ENCODE measurements around the gene ANKK1.

ANKK1 gene

GRCh38 chr11:113394919-113395318 lies 7.3 kb downstream of the ANKK1 start:
- no peaks in the 10 kb centered on the region for H3K27me3 ChIP-seq (ENCODE audit: control insufficient read depth, insufficient read depth, low read length)
- no peaks in the 10 kb centered on the region for H3K9me3 ChIP-seq (ENCODE audit: control insufficient read depth, low read length)
- H3K36me3 ChIP-seq (ENCODE audit: control insufficient read depth, insufficient read depth, low read length) = no peaks in the 10 kb centered on the region
- no peak overlapping the region for H3K9ac ChIP-seq
- H3K4me1 ChIP-seq = no peaks in the 10 kb centered on the region
- H3K27ac ChIP-seq = no peak overlapping the region
- no peak for TF ChIP-seq CTCF (IDR thresholded peaks at IDR 0.05)
- H3K4me3 ChIP-seq (ENCODE audit: low read depth, low read length) = no peak overlapping the region
- H3K79me2 ChIP-seq = no peaks in the 10 kb centered on the region
- no peak overlapping the region for H3K4me2 ChIP-seq (ENCODE audit: low read length)
- H2AFZ ChIP-seq = no peak overlapping the region

GRCh38 chr11:113395782-113396336 lies 8.3 kb downstream of the ANKK1 start:
- no peak overlapping the region for H3K9ac ChIP-seq
- no peaks in the 10 kb centered on the region for H3K36me3 ChIP-seq (ENCODE audit: control insufficient read depth, insufficient read depth, low read length)
- no peak overlapping the region for H2AFZ ChIP-seq
- no peaks in the 10 kb centered on the region for H3K79me2 ChIP-seq
- no peak overlapping the region for H3K4me3 ChIP-seq (ENCODE audit: low read depth, low read length)
- H3K4me1 ChIP-seq = no peaks in the 10 kb centered on the region
- H3K27me3 ChIP-seq (ENCODE audit: control insufficient read depth, insufficient read depth, low read length) = no peaks in the 10 kb centered on the region
- H3K9me3 ChIP-seq (ENCODE audit: control insufficient read depth, low read length) = no peaks in the 10 kb centered on the region
- no peak for TF ChIP-seq CTCF (IDR thresholded peaks at IDR 0.05)
- H3K27ac ChIP-seq = no peak overlapping the region
- no peak overlapping the region for H3K4me2 ChIP-seq (ENCODE audit: low read length)

GRCh38 chr11:113396690-113397089 lies 9.1 kb downstream of the ANKK1 start:
- H3K27ac ChIP-seq = no peak overlapping the region
- H2AFZ ChIP-seq = no peak overlapping the region
- H3K4me2 ChIP-seq (ENCODE audit: low read length) = no peak overlapping the region
- H3K4me1 ChIP-seq = no peaks in the 10 kb centered on the region
- H3K9ac ChIP-seq = no peak overlapping the region
- H3K4me3 ChIP-seq (ENCODE audit: low read depth, low read length) = no peak overlapping the region
- no peak for TF ChIP-seq CTCF (IDR thresholded peaks at IDR 0.05)
- H3K79me2 ChIP-seq = no peaks in the 10 kb centered on the region
- H3K9me3 ChIP-seq (ENCODE audit: control insufficient read depth, low read length) = no peaks in the 10 kb centered on the region
- no peaks in the 10 kb centered on the region for H3K27me3 ChIP-seq (ENCODE audit: control insufficient read depth, insufficient read depth, low read length)
- no peaks in the 10 kb centered on the region for H3K36me3 ChIP-seq (ENCODE audit: control insufficient read depth, insufficient read depth, low read length)

GRCh38 chr11:113397212-113397611 lies 9.6 kb downstream of the ANKK1 start:
- no peaks in the 10 kb centered on the region for H3K79me2 ChIP-seq
- no peak overlapping the region for H3K9ac ChIP-seq
- H3K4me3 ChIP-seq (ENCODE audit: low read depth, low read length) = no peak overlapping the region
- no peaks in the 10 kb centered on the region for H3K27me3 ChIP-seq (ENCODE audit: control insufficient read depth, insufficient read depth, low read length)
- no peak overlapping the region for H3K4me2 ChIP-seq (ENCODE audit: low read length)
- no peaks in the 10 kb centered on the region for H3K4me1 ChIP-seq
- no peak overlapping the region for H3K27ac ChIP-seq
- no peaks in the 10 kb centered on the region for H3K9me3 ChIP-seq (ENCODE audit: control insufficient read depth, low read length)
- no peaks in the 10 kb centered on the region for H3K36me3 ChIP-seq (ENCODE audit: control insufficient read depth, insufficient read depth, low read length)
- TF ChIP-seq CTCF (IDR thresholded peaks at IDR 0.05) = no peak
- no peak overlapping the region for H2AFZ ChIP-seq

GRCh38 chr11:113397821-113398220 lies 10.2 kb downstream of the ANKK1 start:
- Histone ChIP-seq H3K36me3 (ENCODE audit: control insufficient read depth, insufficient read depth, low read length) (no peaks in the 10 kb centered on the region), H3K27me3 (ENCODE audit: control insufficient read depth, insufficient read depth, low read length) (no peaks in the 10 kb centered on the region), H2AFZ (no peak overlapping the region), H3K79me2 (no peaks in the 10 kb centered on the region), H3K4me3 (ENCODE audit: low read depth, low read length) (no peak overlapping the region), H3K27ac (no peak overlapping the region), H3K4me1 (no peaks in the 10 kb centered on the region), H3K9ac (no peak overlapping the region), H3K9me3 (ENCODE audit: control insufficient read depth, low read length) (no peaks in the 10 kb centered on the region), H3K4me2 (ENCODE audit: low read length) (no peak overlapping the region)
- TF ChIP-seq CTCF (IDR thresholded peaks at IDR 0.05) = no peak
